ENCODE measurements around the gene SLC7A11. TPM values are rescaled to one million over a fixed set of nuclear protein-coding genes. Genes with fewer than 3 reads are reported as not detected.

The SLC7A11 gene
- total RNA-seq, 1 donor = 118 TPM

DNA sequence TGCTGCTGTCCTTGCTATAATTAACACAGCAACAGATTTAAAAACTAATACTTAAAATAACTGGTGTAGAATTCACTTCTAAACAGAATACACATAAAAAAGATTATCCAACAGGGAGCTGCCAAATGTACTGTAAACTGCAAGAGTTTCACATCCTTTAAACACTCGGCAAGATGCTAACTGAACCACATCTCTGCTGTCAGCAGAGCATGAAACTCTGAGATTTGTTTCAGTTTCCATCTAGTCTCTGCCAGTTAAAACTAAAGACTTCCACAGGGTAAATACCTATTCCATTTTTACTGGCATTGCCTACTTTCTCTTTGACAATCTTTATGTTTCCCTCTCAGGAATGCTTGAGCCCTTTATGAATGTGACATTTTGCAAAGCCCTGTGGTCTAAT lies 127.7 kb downstream of the SLC7A11 start:
- TF ChIP-seq, protein P1, sequence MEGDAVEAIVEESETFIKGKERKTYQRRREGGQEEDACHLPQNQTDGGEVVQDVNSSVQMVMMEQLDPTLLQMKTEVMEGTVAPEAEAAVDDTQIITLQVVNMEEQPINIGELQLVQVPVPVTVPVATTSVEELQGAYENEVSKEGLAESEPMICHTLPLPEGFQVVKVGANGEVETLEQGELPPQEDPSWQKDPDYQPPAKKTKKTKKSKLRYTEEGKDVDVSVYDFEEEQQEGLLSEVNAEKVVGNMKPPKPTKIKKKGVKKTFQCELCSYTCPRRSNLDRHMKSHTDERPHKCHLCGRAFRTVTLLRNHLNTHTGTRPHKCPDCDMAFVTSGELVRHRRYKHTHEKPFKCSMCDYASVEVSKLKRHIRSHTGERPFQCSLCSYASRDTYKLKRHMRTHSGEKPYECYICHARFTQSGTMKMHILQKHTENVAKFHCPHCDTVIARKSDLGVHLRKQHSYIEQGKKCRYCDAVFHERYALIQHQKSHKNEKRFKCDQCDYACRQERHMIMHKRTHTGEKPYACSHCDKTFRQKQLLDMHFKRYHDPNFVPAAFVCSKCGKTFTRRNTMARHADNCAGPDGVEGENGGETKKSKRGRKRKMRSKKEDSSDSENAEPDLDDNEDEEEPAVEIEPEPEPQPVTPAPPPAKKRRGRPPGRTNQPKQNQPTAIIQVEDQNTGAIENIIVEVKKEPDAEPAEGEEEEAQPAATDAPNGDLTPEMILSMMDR (IDR thresholded peaks at IDR 0.05; ENCODE audit: insufficient read depth, low read length) = no peak
- no peak overlapping the region for H3K4me3 ChIP-seq (ENCODE audit: low read depth, low read length)
- peak; percentile 44 for DNase-seq (ENCODE audit: low read depth)

All from fibroblast of the aortic adventitia (primary cell).